IMR-90 (cell line): ENCODE measurements around the gene KIR3DL3. TPM values are rescaled to one million over a fixed set of nuclear protein-coding genes. Genes with fewer than 3 reads are reported as not detected.

Experiments used
- ATAC-seq: fragments of 200-7000 bp; cut with Tn5 transposase; 2 replicates; pipeline ENCODE4 v1.9.1; 2020; ENCODE audit warnings: low read depth, mild to moderate bottlenecking, moderate library complexity
- BruUV-seq: library from RNA; stranded (reverse); fragments of 400-500 nt; replicated peaks from 2 replicates; lab custom pipeline; 2021; lab: Mats Ljungman, UMichigan
- CTCF ChIA-PET: fragments of 300-600 bp; formaldehyde crosslinking; extraction: SDS; loops from one replicate; lab custom pipeline; 2021; ENCODE audit warnings: antibody characterized with exemption; lab: Yijun Ruan, JAX
- POLR2A ChIA-PET: fragments of 300-600 bp; sonication (Branson Sonifier 250); formaldehyde crosslinking; loops from one replicate; lab custom pipeline; 2022; ENCODE audit warnings: antibody characterized with exemption; ENCODE audit not compliant: unreplicated experiment; lab: Charles Lee
- DNase-seq: peaks from one replicate; pipeline ENCODE4 v3.0.0; 2013
- H2AFZ ChIP-seq: replicated peaks from 2 replicates; pipeline ENCODE3; 2013; ENCODE audit warnings: low read length, mild to moderate bottlenecking; ENCODE audit not compliant: poor library complexity
- H2AK5ac ChIP-seq: 2 replicates; pipeline ENCODE4 v1.6.1; 2013; ENCODE audit warnings: low read depth, low read length, inconsistent platforms
- H2AK9ac ChIP-seq: replicated peaks from 2 replicates; pipeline ENCODE3; 2013; ENCODE audit warnings: mild to moderate bottlenecking, low read depth, low read length, moderate library complexity; ENCODE audit not compliant: poor library complexity
- H2BK120ac ChIP-seq: 2 replicates; pipeline ENCODE4 v1.6.1; 2013; ENCODE audit warnings: low read depth, low read length, inconsistent platforms
- H2BK15ac ChIP-seq: 3 replicates; pipeline ENCODE4 v1.6.1; 2013; ENCODE audit warnings: low read depth, low read length, inconsistent platforms
- H2BK20ac ChIP-seq: 2 replicates; pipeline ENCODE4 v1.6.1; 2013; ENCODE audit warnings: low read depth, mild to moderate bottlenecking, inconsistent platforms, low read length, moderate library complexity
- H2BK5ac ChIP-seq: 2 replicates; pipeline ENCODE4 v1.6.1; 2013; ENCODE audit warnings: mild to moderate bottlenecking, low read depth, low read length, inconsistent platforms; ENCODE audit not compliant: poor library complexity, severe bottlenecking
- H3K14ac ChIP-seq: replicated peaks from 2 replicates; pipeline ENCODE4 v1.6.1; 2013; ENCODE audit warnings: low read depth, low read length, inconsistent platforms
- H3K18ac ChIP-seq: 2 replicates; pipeline ENCODE4 v1.6.1; 2013; ENCODE audit warnings: low read depth, low read length, control low read depth
- H3K23ac ChIP-seq: 2 replicates; pipeline ENCODE4 v1.6.1; 2013; ENCODE audit warnings: low read depth, low read length, inconsistent platforms
- H3K27ac ChIP-seq: 2 replicates; pipeline ENCODE4 v1.5.1; 2013; ENCODE audit warnings: mild to moderate bottlenecking, control low read depth, low read length; ENCODE audit not compliant: insufficient read depth
- H3K27me3 ChIP-seq: 2 replicates; pipeline ENCODE4 v1.6.1; 2013; ENCODE audit warnings: low read length; ENCODE audit not compliant: control insufficient read depth, insufficient read depth
- H3K36me3 ChIP-seq: 2 replicates; pipeline ENCODE4 v1.6.1; 2013; ENCODE audit warnings: low read length, mixed read lengths; ENCODE audit not compliant: control insufficient read depth, insufficient read depth
- H3K4ac ChIP-seq: 2 replicates; pipeline ENCODE4 v1.6.1; 2013; ENCODE audit warnings: low read depth, low read length, inconsistent platforms
- H3K4me1 ChIP-seq: 2 replicates; pipeline ENCODE4 v1.6.1; 2013; ENCODE audit warnings: low read length, mixed read lengths; ENCODE audit not compliant: control insufficient read depth, insufficient read depth
- H3K4me2 ChIP-seq: 2 replicates; pipeline ENCODE4 v1.6.1; 2013; ENCODE audit warnings: low read depth, mild to moderate bottlenecking, control low read depth, low read length, moderate library complexity
- H3K4me3 ChIP-seq: 2 replicates; pipeline ENCODE4 v1.5.1; 2013; ENCODE audit warnings: low read depth, mild to moderate bottlenecking, control low read depth, low read length, moderate library complexity; ENCODE audit not compliant: insufficient read depth
- H3K56ac ChIP-seq: 2 replicates; pipeline ENCODE4 v1.6.1; 2013; ENCODE audit warnings: low read length, inconsistent platforms; ENCODE audit not compliant: insufficient read depth; ENCODE audit errors: extremely low read depth
- H3K79me1 ChIP-seq, 2 experiments: 2 replicates each; pipeline ENCODE4 v1.6.1; 2013; ENCODE audit warnings: low read length in 2 of 2, inconsistent platforms in 1 of 2, low read depth in 1 of 2
- H3K9ac ChIP-seq: 2 replicates; pipeline ENCODE4 v1.6.1; 2013; ENCODE audit warnings: low read depth, low read length, control low read depth
- H3K9me1 ChIP-seq: 2 replicates; pipeline ENCODE4 v1.6.1; 2013; ENCODE audit warnings: low read length, inconsistent platforms; ENCODE audit not compliant: insufficient read depth
- H3K9me3 ChIP-seq: 2 replicates; pipeline ENCODE4 v1.6.1; 2013; ENCODE audit warnings: low read length; ENCODE audit not compliant: control insufficient read depth, insufficient read depth
- H4K20me1 ChIP-seq: 2 replicates; pipeline ENCODE4 v1.6.1; 2013; ENCODE audit warnings: low read length, inconsistent platforms; ENCODE audit not compliant: insufficient read depth
- H4K5ac ChIP-seq: 2 replicates; pipeline ENCODE4 v1.6.1; 2013; ENCODE audit warnings: mild to moderate bottlenecking, low read depth, low read length, control low read depth
- H4K8ac ChIP-seq, 2 experiments: 2 replicates each; pipeline ENCODE4 v1.6.1; 2013; ENCODE audit warnings: low read depth in 2 of 2, low read length in 2 of 2, control low read depth in 1 of 2, inconsistent platforms in 1 of 2
- H4K91ac ChIP-seq: 2 replicates; pipeline ENCODE4 v1.6.1; 2013; ENCODE audit warnings: low read depth, low read length, inconsistent platforms; ENCODE audit not compliant: insufficient read depth
- BHLHE40 ChIP-seq: fragments of 150-350 bp; IDR thresholded peaks from 2 replicates; pipeline ENCODE4 v1.6.1; 2016; ENCODE audit warnings: mild to moderate bottlenecking, low read depth, low read length
- CEBPB ChIP-seq: IDR thresholded peaks from 2 replicates; pipeline ENCODE4 v1.6.1; 2012; ENCODE audit warnings: low read depth, low read length, improper control_type of control experiment
- CHD1 ChIP-seq: IDR thresholded peaks from 2 replicates; pipeline ENCODE4 v1.6.1; 2012; ENCODE audit warnings: low read depth, low read length, improper control_type of control experiment
- FOS ChIP-seq: fragments of 150-350 bp; IDR thresholded peaks from 2 replicates; pipeline ENCODE4 v1.6.1; 2016; ENCODE audit warnings: low read depth, low read length
- MAFK ChIP-seq: IDR thresholded peaks from 2 replicates; pipeline ENCODE4 v1.6.1; 2012; ENCODE audit warnings: low read depth, low read length, improper control_type of control experiment
- MAZ ChIP-seq: IDR thresholded peaks from 2 replicates; pipeline ENCODE4 v1.6.1; 2012; ENCODE audit warnings: low read depth, mild to moderate bottlenecking, low read length, improper control_type of control experiment, moderate library complexity, borderline replicate concordance
- MXI1 ChIP-seq: IDR thresholded peaks from 2 replicates; pipeline ENCODE4 v1.6.1; 2012; ENCODE audit warnings: low read depth, mild to moderate bottlenecking, low read length, moderate library complexity, borderline replicate concordance
- NFE2L2 ChIP-seq: fragments of 150-350 bp; IDR thresholded peaks from 2 replicates; pipeline ENCODE4 v1.6.1; 2016; ENCODE audit warnings: low read depth, mild to moderate bottlenecking, low read length
- POLR2A ChIP-seq: IDR thresholded peaks from 2 replicates; pipeline ENCODE4 v1.6.1; 2012; ENCODE audit warnings: mild to moderate bottlenecking, low read depth, low read length
- RAD21 ChIP-seq: IDR thresholded peaks from 2 replicates; pipeline ENCODE4 v1.6.1; 2012; ENCODE audit warnings: low read length, improper control_type of control experiment
- RCOR1 ChIP-seq: IDR thresholded peaks from 2 replicates; pipeline ENCODE4 v1.6.1; 2012; ENCODE audit warnings: mild to moderate bottlenecking, low read length, improper control_type of control experiment; ENCODE audit not compliant: insufficient replicate concordance
- RFX5 ChIP-seq: IDR thresholded peaks from 2 replicates; pipeline ENCODE4 v1.8.0; 2012; ENCODE audit warnings: low read depth, mild to moderate bottlenecking, low read length, moderate library complexity
- SMC3 ChIP-seq: fragments of 150-350 bp; IDR thresholded peaks from 2 replicates; pipeline ENCODE4 v1.6.1; 2016; ENCODE audit warnings: low read depth, mild to moderate bottlenecking, antibody characterized with exemption, low read length, moderate library complexity
- WGBS, 2 experiments: methylation state at CpG; one replicate each; pipeline versions ENCODE4 v1.1.5 to v1.1.7; 2013; ENCODE audit warnings: missing lambda C conversion rate in 2 of 2; ENCODE audit not compliant: insufficient read length in 1 of 2; ENCODE audit errors: extremely low coverage in 2 of 2; 5-methylcytosine and 5-hydroxymethylcytosine counted together
- dilution Hi-C: fragments of 300-500 bp; cut with HindIII; formaldehyde crosslinking; loops from one replicate; pipeline ENCODE4 v1.14.3; 2018; ENCODE audit warnings: low sequenced_read_pairs; ENCODE audit not compliant: unreplicated experiment
- in situ Hi-C: fragments of 300-500 bp; cut with MboI; formaldehyde crosslinking; loops from 3 replicates; pipeline ENCODE4 v1.14.3; 2019; ENCODE audit warnings: low sequenced_read_pairs, inconsistent platforms, mixed read lengths
- intact Hi-C: fragments of 100-400 bp; cut with micrococcal nuclease; formaldehyde crosslinking; loops from 2 replicates; pipeline ENCODE4 v1.10.0; 2022
- polyA plus RNA-seq, 3 experiments: library from polyadenylated mRNA; depleted of rRNA; stranded (reverse); fragments of >200 nt; gene quantifications; 2 replicates each; pipeline ENCODE4 v1.2.3, GENCODE V29; 2012; ENCODE audit warnings: low replicate concordance in 1 of 3
- total RNA-seq: library from RNA; depleted of rRNA; stranded (reverse); fragments of >200 nt; gene quantifications from 2 replicates; pipeline ENCODE4 v1.2.3, GENCODE V29; 2012
- TF ChIP-seq, protein P1 (sequence below): fragments of 150-350 bp; IDR thresholded peaks from 2 replicates; pipeline ENCODE4 v1.6.1; 2017; ENCODE audit warnings: mild to moderate bottlenecking, antibody characterized with exemption, low read length, low read depth
- TF ChIP-seq, protein P2 (sequence below): fragments of 150-350 bp; IDR thresholded peaks from 2 replicates; pipeline ENCODE4 v1.6.1; 2016; ENCODE audit warnings: low read depth, mild to moderate bottlenecking, low read length, moderate library complexity, borderline replicate concordance
- TF ChIP-seq, protein P3 (sequence below): conservative IDR thresholded peaks from 2 replicates; pipeline ENCODE4 v1.5.1; 2012; ENCODE audit warnings: mild to moderate bottlenecking, low read depth, low read length, improper control_type of control experiment

Gene KIR3DL3
- total and polyA plus RNA-seq, 2 of the 4 experiments (the other 2 are of a cell fraction), result not detected

DNA sequence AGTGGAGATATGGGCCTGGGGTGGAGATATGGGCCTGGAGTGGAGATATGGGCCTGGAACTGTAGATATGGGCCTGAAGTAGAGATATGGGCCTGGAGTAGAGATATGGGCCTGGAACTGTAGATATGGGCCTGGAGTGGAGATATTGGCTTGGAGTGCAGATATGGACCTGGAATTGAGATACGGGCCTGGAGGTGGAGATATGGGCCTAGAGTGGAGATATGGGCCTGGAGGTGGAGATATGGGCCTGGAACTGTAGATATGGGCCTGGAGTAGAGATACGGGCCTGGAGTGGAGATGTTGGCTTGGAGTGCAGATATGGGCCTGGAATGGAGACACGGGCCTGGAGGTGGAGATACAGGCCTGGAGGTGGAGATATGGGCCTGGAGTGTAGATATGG, 402 bp downstream of the KIR3DL3 start:
- H4K5ac ChIP-seq, result no peak overlapping the region
- H3K4me1 ChIP-seq, result no peaks in the 10 kb centered on the region
- no peak overlapping the region for H3K4me3 ChIP-seq
- no peak overlapping the region for H2BK15ac ChIP-seq
- no peak overlapping the region for H2AK5ac ChIP-seq
- H2BK20ac ChIP-seq, result no peak overlapping the region
- no peaks in the 10 kb centered on the region for H4K20me1 ChIP-seq
- no peak overlapping the region for H3K4ac ChIP-seq
- no peak overlapping the region for H3K14ac ChIP-seq
- TF ChIP-seq SMC3 (no peak), NFE2L2 (no peak), RCOR1 (no peak), CEBPB (no peak), BHLHE40 (no peak), CHD1 (no peak), MAFK (no peak), MAZ (no peak), POLR2A (no peak), RAD21 (no peak), MXI1 (no peak), FOS (no peak), RFX5 (no peak)
- TF ChIP-seq, protein P1, sequence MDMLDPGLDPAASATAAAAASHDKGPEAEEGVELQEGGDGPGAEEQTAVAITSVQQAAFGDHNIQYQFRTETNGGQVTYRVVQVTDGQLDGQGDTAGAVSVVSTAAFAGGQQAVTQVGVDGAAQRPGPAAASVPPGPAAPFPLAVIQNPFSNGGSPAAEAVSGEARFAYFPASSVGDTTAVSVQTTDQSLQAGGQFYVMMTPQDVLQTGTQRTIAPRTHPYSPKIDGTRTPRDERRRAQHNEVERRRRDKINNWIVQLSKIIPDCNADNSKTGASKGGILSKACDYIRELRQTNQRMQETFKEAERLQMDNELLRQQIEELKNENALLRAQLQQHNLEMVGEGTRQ, result no peak
- TF ChIP-seq, protein P2, sequence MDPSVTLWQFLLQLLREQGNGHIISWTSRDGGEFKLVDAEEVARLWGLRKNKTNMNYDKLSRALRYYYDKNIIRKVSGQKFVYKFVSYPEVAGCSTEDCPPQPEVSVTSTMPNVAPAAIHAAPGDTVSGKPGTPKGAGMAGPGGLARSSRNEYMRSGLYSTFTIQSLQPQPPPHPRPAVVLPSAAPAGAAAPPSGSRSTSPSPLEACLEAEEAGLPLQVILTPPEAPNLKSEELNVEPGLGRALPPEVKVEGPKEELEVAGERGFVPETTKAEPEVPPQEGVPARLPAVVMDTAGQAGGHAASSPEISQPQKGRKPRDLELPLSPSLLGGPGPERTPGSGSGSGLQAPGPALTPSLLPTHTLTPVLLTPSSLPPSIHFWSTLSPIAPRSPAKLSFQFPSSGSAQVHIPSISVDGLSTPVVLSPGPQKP, result no peak
- TF ChIP-seq, protein P3, sequence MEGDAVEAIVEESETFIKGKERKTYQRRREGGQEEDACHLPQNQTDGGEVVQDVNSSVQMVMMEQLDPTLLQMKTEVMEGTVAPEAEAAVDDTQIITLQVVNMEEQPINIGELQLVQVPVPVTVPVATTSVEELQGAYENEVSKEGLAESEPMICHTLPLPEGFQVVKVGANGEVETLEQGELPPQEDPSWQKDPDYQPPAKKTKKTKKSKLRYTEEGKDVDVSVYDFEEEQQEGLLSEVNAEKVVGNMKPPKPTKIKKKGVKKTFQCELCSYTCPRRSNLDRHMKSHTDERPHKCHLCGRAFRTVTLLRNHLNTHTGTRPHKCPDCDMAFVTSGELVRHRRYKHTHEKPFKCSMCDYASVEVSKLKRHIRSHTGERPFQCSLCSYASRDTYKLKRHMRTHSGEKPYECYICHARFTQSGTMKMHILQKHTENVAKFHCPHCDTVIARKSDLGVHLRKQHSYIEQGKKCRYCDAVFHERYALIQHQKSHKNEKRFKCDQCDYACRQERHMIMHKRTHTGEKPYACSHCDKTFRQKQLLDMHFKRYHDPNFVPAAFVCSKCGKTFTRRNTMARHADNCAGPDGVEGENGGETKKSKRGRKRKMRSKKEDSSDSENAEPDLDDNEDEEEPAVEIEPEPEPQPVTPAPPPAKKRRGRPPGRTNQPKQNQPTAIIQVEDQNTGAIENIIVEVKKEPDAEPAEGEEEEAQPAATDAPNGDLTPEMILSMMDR, result no peak
- H3K27me3 ChIP-seq, result no peaks in the 10 kb centered on the region
- dilution Hi-C loops (no loop called here), in situ Hi-C loops (no loop called here), intact Hi-C loops (no loop called here)
- H2AK9ac ChIP-seq, result no peak overlapping the region
- ATAC-seq (no peak), DNase-seq (no peak)
- H4K91ac ChIP-seq, result no peak overlapping the region
- no peak overlapping the region for H3K4me2 ChIP-seq
- H2BK5ac ChIP-seq, result no peak overlapping the region
- peaks cover 33% of the 10 kb centered on the region for H3K9me3 ChIP-seq
- H3K18ac ChIP-seq, result no peak overlapping the region
- no peak overlapping the region for H3K56ac ChIP-seq
- no peak overlapping the region for H2BK120ac ChIP-seq
- no peak overlapping the region for H3K9ac ChIP-seq
- no peak overlapping the region for H3K23ac ChIP-seq
- H3K9me1 ChIP-seq, result no peaks in the 10 kb centered on the region
- no peak overlapping the region for H4K8ac ChIP-seq
- H3K27ac ChIP-seq, result no peak overlapping the region
- H2AFZ ChIP-seq, result no peak overlapping the region
- no peaks in the 10 kb centered on the region for H3K79me1 ChIP-seq
- no peaks in the 10 kb centered on the region for H3K36me3 ChIP-seq
- ChIA-PET CTCF (no interaction called here), POLR2A (no interaction called here)
- 20% methylated on average over 1 of the region's 3 CpGs; no CpG with 5 or more reads in 1 of the 2 experiments for WGBS, 2 experiments
- no TSS peak for BruUV-seq
